ENCODE data around the gene CSNK2A2. TPM values are rescaled to one million over a fixed set of nuclear protein-coding genes. Genes with fewer than 3 reads are reported as not detected.

CSNK2A2 gene
- total and polyA plus RNA-seq, 7 donors = 27.1 to 47.0 (median 41.1) TPM

DNA sequence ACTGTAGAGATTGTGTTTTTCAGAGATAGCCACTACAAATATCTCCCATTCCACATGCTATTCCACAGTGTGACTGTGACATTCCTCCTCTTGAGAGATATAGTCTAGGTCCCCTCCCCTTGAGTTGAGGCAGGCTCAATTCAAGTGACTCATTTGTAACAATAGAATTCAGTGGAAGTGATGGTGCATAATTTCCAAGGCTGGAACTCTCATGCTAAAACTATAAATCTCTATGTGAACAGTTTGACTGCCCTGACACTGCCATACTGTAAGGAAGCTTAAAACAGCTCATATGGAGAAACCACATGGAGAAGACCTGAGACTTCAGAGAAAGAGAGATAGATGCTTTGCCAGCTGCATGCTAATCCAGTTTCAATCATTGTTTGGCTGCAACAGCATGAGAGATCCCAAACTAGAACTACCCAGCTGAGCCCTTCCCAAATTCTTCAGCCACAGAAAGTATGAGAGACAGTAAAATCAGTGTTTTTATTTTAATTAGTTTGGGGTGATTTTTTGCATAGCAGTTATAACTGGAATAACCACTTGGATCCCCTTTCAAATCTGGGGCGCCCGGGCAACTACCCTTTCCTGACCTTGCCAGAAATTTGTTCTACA, 19.5 kb upstream of the CSNK2A2 start:
- TF ChIP-seq, protein P1, sequence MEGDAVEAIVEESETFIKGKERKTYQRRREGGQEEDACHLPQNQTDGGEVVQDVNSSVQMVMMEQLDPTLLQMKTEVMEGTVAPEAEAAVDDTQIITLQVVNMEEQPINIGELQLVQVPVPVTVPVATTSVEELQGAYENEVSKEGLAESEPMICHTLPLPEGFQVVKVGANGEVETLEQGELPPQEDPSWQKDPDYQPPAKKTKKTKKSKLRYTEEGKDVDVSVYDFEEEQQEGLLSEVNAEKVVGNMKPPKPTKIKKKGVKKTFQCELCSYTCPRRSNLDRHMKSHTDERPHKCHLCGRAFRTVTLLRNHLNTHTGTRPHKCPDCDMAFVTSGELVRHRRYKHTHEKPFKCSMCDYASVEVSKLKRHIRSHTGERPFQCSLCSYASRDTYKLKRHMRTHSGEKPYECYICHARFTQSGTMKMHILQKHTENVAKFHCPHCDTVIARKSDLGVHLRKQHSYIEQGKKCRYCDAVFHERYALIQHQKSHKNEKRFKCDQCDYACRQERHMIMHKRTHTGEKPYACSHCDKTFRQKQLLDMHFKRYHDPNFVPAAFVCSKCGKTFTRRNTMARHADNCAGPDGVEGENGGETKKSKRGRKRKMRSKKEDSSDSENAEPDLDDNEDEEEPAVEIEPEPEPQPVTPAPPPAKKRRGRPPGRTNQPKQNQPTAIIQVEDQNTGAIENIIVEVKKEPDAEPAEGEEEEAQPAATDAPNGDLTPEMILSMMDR (IDR thresholded peaks at IDR 0.05) = no peak
- intact Hi-C loops (cut with DNase I) = no loop called here
- H3K36me3 ChIP-seq (ENCODE audit: insufficient read depth in 1 of 2, low read depth in 1 of 2) = no peaks in the 10 kb centered on the region
- WGBS, 3 donors = 21 to 58% (median 40%) methylated on average over 2 of the region's 2 CpGs
- no peak overlapping the region for H3K27ac ChIP-seq
- peaks cover 0 to 5% (median 0%) of the 10 kb centered on the region in 3 donors for H3K27me3 ChIP-seq (ENCODE audit: insufficient read depth in 3 of 3, low read length in 2 of 3)
- H3K4me1 ChIP-seq = no peaks in the 10 kb centered on the region
- H3K4me3 ChIP-seq = no peak overlapping the region
- ATAC-seq = no peak
- H3K9me3 ChIP-seq = no peaks in the 10 kb centered on the region
- DNase-seq = no peak

DNA sequence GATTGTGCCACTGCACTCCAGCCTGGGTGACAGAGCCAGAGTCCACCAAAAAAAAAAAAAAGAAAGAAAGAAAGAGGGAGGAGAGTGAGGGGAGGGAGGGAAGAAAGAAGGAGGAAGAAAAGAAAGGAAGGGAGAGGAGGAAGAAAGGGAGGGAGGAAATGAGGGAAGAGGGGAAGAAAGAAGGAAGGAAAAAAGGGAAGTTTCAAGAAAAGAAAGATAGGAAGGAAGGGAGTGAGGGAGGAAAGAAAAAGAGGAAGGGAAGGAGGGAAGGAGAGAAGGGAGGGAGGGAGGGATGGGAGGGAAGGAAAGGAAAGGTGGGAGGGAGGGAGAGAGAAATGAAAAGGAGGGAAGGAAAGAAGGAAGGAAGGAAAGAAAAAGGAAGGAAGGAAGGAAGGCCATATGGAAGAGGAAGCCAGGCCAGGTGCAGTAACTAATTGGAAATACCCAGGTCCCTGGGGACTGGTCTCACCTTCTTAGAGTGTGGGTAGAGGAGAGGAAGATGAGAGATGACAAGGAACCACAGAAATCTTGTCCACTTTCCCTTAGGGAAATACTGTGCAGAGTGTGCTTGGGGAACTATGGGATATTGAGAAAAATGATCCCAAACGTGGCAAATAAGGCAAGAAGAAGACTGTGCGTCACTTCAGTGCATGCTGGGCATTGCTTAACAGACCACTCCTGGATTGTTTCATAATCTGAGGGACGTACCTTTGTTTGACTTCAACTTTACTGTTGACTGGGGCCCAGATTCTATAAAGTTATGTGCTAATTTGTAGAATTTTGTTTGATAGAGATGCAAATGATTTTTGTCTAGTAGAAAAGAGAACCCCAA, 15.1 kb upstream of the CSNK2A2 start:
- Histone ChIP-seq H3K27ac (no peak overlapping the region), H3K36me3 (ENCODE audit: insufficient read depth in 1 of 2, low read depth in 1 of 2) (no peaks in the 10 kb centered on the region), H3K9me3 (no peaks in the 10 kb centered on the region), H3K4me1 (no peaks in the 10 kb centered on the region), H3K27me3 (ENCODE audit: insufficient read depth in 3 of 3, low read length in 2 of 3) (peaks cover 0 to 2% (median under 1%) of the 10 kb centered on the region in 3 donors), H3K4me3 (no peak overlapping the region)
- TF ChIP-seq, protein P1 (IDR thresholded peaks at IDR 0.05) = no peak
- DNase-seq (no peak), ATAC-seq (no peak)
- intact Hi-C loops (cut with DNase I) = no loop called here
- 55 to 60% (median 55%) methylated on average over 3 of the region's 3 CpGs for WGBS, 3 donors

DNA sequence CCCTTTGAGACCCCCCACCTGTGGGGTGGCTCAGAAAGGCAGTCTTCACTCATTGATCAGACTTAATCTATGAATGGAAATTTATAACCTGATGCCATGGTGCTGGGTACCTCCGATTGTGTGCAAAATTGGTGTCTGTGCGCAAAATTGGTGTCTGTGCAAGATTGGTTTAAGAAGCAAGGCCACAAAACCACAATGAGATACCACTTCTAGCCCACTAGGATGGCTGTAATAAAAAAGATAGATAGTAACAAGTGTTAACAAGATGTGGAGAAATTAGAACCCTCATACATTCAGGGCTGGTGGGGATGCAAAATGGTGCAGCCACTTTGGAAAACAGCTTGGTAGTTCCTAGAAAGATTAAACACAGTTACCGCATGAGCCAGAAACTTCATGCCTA, 13.9 kb upstream of the CSNK2A2 start:
- ATAC-seq (no peak), DNase-seq (no peak)
- no peaks in the 10 kb centered on the region for H3K4me1 ChIP-seq
- no peak overlapping the region for H3K4me3 ChIP-seq
- H3K27me3 ChIP-seq (ENCODE audit: insufficient read depth in 3 of 3, low read length in 2 of 3) = peaks cover 0 to 2% (median 2%) of the 10 kb centered on the region in 3 donors
- H3K36me3 ChIP-seq (ENCODE audit: insufficient read depth in 1 of 2, low read depth in 1 of 2) = no peaks in the 10 kb centered on the region
- intact Hi-C loops (cut with DNase I) = no loop called here
- H3K9me3 ChIP-seq = no peaks in the 10 kb centered on the region
- TF ChIP-seq, protein P1 (IDR thresholded peaks at IDR 0.05) = no peak
- H3K27ac ChIP-seq = no peak overlapping the region
- 56 to 64% (median 63%) methylated on average over 3 of the region's 3 CpGs for WGBS, 3 donors

DNA sequence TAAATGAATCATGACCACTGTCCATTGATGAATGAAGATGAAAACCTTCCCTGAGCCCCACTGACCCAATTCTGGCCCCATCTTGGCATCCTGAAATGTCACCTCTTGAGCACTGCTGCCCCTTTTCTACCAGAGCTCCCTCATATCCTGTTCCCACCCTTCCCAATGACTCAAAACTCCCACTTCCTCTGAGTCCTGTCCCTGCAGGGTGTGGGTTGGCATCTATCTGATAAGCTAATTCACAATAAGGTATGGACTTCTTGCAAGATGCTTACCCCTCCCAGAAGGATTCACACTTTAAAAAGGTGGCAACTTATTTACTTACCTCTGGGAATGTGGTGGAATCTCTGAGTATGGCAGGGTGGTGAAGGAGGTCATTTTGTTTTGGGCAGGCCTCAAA, 13.3 kb upstream of the CSNK2A2 start:
- TF ChIP-seq, protein P1 (IDR thresholded peaks at IDR 0.05) = no peak
- Histone ChIP-seq H3K27me3 (ENCODE audit: insufficient read depth in 3 of 3, low read length in 2 of 3) (peaks cover 0 to 2% (median 2%) of the 10 kb centered on the region in 3 donors), H3K4me3 (no peak overlapping the region), H3K36me3 (ENCODE audit: insufficient read depth in 1 of 2, low read depth in 1 of 2) (no peaks in the 10 kb centered on the region), H3K9me3 (no peaks in the 10 kb centered on the region), H3K4me1 (no peaks in the 10 kb centered on the region), H3K27ac (no peak overlapping the region)
- DNase-seq (no peak), ATAC-seq (no peak)
- intact Hi-C loops (cut with DNase I) = no loop called here
